ENCODE data around the gene PDZRN4.
"Not testable (repeated sequence)": the region's sequence is repeated elsewhere in the genome, so short reads cannot be mapped to it uniquely, and the experiment has no call there.

Gene PDZRN4

DNA sequence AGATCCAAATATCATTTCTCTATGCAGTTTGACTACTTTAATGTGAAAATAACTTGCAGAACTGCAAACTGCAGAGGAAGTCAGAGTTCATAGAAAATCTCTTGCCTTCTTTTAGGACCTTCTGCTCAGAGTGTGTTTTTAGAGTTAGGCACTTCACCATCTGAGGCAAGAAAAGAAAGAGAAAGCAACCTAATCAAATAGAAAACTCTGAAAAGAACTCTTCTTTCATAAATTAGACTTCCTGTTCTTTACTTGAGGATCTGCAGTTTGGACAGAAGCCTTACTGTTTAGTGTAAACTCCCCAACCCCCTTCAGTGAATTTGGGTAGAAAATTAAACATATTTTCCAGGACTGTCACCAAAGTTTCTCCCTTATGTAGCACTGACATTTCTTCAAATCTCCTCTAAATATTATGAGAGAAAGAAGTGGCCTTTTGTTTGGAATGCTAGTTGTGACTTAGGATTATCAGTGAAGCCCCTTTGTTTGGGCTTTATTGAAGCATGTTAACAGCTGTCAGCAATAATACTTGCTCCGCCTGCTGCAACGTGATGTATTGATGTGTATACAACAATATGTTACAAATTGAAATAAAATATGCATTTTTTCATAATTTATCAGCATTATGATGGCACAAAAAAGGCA lies 99.5 kb downstream of the PDZRN4 start:
- no peak for DNase-seq

DNA sequence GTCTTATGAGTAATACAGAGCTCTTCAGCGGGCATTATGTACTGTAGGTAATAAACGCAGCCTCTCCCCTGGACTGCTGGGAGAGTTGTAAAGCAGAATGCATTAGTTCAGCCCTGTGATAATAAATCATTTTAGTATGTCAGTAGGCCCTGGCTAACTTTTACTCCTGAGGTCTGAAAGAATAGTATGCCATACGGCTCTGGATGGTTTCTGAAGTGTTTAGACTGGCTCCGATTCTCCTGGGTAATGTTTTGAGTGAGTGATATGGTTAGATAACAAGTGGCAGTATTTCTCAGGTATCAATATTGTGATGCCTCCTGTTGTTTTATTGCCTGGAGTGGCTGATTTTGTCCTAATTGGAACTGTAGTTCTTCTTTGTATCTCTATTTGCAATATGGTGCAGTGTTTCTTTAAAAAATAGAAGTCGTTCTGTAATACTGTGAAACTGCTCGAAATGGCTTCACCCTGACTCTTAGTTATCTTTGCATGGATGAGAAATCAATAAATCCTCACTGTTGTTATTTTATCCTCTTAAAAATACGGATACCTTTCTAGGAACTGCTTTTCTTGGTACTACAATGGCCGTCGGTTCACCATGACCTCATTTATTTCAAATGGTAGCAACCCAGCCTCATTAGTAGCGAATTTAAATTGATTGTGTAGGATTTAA lies 100.2 kb downstream of the PDZRN4 start:
- no peak for DNase-seq

DNA sequence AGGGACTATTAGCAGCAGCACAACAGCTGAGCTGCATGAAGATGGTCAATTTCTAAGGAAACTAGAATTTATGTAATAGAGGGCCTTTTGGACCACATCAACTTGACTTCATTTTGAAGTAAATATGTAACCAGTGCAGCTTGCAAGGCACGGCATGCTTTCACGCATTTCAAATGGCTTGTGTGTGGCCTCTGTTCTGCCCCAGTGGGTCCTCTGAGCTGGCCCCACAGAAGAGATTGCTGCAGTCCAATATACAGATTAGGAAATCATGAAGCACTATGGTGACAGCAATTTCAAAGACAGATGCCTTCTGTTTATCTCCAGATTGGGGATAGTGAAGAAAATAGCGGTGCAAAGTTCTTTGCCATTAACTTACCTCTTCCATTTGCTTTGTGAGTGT lies 101.4 kb downstream of the PDZRN4 start:
- no peak for DNase-seq

DNA sequence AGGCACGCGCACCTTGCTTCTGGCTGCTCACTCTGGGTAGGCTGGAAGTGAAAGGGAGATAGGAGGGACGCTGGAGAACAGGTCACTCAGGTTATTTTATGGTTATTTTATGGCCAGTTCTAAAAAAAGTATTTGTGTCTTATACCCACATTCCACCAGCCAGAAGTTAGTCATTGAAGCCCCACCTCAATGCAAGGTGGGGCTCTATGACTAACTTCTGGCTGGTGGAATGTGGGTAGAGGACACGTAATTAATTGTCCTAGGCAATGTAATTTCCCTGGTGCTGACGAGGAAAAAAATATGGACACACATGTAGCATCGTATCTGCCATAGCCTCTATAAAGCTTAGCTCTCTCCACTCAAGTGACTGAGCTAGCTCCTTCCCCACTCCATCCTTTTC lies 104.9 kb downstream of the PDZRN4 start:
- DNase-seq: no peak

DNA sequence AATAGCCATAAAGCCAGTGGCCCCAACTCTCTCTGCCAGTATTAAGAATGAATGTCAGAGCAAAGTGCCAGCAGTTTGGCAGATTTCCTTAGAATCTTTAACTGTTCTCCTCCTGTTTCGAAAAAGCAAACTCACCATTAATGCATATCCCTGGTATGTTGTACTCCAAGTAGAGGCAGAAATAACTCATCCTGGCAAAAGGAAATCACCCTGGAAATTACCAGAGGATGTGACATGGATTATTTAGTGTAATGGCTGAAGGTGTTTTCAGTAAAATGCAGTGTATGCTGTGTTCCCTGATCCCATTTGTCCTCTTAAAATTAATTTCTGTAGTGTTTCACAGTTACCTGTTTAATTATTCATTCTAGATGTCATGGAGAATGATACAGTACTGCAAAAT lies 105.3 kb downstream of the PDZRN4 start:
- no peak for DNase-seq

DNA sequence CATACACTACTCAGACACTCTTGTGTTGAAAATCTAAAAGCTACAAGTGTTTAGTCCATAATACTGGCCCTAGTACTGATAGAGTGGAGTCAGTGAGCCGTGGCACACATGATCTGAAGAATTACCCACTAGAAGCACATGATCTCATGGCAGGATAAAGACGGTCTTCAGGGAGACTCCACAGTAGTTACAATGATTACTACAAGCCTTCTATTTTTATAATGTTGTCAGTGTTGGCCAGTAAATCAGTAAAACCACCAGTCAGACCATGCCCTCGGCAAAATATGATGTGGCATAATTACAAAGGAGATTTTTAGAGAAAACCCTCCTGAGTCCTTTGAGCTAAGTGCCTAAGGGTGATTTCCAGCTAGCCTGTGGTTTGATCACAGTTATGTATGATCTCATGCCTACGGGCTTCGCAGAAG lies 114.9 kb downstream of the PDZRN4 start:
- DNase-seq: no peak

DNA sequence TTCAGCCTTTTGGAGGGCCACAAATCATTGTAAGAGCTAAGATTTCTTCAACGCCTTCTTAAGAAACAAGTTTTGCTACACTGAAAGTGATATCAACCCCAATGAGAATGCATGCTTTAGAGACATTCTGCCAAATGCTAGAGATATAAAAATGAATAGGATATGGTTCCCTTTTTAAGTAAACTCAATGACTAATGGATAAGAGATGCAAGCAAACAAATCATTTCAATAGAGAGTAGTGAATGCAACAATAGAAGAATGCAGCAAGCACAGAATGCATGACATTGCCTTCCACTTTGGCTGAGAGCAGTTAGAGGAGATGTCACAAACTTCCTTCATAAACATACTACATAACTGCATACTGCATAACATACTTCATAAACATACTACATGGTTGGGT lies 116.4 kb downstream of the PDZRN4 start:
- DNase-seq: no peak

DNA sequence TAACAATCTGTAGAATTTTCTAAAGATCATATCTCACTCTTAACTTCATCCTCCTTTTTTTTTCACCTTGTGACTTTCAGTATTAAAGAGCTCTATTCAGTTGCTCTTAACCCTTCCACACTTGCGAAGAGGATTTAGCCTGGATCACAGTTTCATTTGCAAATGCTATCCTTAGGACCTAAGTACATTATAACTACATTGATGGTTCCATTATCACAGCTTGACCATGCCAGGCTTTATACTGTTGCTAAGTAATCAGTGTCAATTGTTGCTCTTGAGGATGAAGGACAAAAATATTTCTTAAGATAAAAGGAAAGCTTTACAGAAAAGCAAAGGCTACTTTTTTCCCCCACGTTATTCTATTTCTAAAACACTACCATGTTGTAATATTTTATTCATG lies 122.2 kb downstream of the PDZRN4 start:
- no peak for DNase-seq

DNA sequence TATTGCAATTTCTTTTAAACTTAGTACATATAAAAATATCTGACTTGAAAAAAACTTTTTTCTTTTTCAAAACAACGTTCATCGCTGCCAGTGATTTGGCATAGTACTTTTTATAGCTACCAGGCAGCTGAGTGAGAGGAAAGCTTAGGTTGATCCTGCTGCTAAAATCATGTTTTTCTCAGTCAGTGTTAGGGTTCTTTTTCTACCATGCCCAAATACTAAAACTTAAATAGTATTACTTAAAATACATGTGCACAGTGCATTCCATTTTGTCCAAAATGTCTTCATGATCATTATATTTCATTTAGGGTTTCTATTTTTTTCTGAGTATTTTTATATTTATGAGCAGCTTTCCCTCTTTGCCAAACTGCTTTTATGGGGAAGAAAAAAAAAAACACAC lies 123.8 kb downstream of the PDZRN4 start:
- no peak for DNase-seq

DNA sequence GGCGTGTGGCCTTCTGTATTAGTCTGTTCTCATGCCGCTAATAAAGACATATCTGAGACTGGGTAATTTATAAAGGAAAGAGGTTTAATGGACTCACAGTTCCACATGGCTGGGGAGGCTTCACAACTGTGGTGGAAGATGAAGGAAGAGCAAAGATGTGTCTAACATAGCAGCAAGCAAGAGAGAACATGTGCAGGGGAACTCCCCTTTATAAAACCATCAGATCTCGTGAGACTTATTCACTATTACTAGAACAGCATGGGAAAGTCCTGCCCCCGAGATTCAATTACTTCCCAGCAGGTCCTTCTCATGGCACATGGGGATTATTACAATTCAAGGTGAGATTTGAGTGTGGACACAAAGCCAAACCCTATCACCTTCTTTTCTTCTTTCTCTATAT lies 124.3 kb downstream of the PDZRN4 start:
- not testable (repeated sequence) for DNase-seq

DNA sequence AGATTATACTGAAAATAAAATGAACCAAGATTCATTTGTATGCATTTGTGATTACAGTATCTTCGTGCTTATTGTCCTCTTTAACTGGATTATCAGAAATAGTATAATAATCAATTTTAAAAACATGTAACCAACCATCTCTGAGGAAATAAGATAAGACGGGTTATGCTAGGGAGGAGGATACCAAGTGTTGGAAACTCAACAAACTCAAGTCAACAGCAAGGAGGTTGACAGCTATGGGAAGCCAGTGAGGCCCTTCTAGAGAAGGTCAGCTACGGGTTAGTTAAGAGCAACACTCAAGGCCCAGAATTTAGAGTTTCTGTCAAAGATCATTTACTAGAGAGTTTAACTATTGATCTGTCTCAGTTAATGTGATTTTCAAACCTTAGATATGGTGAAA lies 137.2 kb downstream of the PDZRN4 start:
- no peak for DNase-seq

DNA sequence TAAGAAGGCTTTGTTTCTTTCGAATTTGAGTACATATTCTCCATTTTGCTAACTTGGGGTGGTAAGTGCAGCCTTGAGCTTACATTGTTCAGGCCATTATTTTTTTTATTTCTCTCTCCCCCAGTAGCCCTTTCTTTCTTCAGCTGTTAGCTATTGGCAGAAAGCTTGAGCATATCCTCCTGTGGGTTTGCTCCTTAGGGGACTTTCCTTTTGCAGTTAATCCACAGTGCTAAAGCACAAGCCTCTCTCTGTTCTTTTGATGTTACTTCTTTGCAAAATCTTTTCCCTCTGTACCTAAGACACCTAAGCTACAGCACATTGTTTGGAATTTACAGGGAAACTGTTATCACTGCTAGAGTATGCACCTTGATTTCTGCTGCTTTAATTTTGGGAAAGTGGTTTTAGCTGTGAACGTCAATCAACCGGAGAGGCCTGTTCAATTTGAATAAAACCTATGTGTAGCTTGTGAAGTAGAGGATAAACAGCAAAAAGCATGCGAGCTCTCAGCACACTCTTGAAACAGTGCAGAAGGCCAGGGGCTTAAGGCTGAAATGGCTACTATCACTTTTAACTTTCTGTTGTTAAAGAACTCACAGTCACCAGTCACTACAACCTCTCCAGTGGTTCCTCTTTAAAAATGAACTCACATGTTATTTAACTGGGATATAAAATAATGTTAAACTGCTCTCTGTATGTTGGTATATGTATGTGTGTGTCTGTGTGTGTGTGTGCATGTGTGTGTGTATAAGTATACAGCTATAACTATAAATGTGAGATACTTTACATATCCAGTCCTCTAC lies 139.2 kb downstream of the PDZRN4 start:
- DNase-seq: no peak

DNA sequence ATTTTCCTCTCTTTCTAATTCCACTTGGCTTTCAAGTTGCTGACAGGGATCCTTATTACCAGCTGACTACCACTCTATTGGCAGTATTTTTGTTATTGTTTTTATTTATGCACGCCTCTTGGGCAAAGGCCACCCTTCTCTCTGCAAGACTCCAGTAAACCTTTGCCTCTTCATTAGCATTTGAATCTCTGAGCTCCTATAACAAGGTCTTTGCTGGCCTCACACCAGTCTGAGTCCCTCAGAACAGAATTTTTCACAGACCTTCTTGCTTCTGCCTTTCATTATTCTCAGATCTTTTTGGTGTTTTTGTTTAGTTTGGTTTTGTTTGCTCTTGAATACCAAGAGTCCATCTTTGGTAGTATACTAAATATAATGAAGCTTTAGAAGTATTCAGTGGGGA lies 145.9 kb downstream of the PDZRN4 start:
- DNase-seq: no peak

DNA sequence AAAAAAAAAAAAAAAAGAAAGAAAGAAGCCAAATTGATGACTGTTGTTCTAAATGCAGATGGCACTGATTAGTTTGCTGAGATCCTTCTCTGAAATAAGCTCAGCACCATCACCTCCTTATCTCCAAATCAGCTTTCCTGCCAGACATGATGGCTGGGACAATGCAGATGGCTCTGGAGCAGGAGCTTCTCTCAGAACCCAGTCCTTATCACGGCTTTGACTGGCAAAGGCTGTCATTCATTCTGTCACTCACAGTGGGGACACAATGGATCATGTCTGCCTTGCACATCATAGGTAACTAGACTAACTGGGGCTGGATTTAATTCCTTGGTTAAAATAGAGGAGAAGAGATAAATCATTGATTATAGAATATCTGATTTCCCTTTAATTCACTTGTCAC lies 146.3 kb downstream of the PDZRN4 start:
- no peak for DNase-seq

DNA sequence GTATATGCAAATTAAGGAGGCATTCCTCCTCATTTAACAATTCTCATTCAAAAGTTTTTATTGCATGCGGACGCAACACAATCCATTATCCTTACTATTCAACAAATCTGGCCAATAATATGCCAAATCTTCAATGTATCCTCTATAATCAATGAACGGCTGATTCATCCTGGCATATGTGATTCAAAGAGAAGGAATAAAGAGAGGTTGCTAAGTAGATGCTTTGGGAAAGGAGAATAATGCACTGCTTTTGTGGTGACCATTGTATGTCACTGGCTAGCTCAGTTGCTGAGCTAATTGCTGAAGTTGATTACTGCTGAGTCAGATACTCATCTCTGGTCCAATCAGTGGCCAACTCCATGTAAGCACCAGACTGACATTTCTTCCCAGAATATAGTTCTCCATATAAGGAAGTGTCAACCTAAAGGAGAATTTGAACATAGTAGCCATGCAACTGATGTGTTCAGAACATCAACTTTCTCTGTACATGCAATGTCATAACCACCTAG lies 148.0 kb downstream of the PDZRN4 start:
- DNase-seq: no peak

DNA sequence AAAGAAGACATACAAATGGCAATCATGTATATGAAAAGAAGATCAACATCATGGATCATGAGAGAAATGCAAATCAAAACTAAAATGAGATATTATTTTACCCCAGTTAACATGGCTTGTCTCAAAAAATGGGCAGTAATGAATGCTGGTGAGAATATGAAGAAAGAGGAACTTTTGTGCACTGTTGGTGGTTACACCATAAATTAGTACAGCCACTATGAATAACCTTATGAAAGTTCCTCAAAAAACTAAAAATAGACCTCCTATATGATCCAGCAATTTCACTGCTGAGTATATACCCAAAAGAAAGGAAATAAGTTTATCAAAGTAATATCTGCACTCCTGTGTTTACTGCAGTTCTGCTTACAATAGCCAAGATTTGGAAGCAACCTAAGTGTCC lies 151.7 kb downstream of the PDZRN4 start:
- DNase-seq: no peak

DNA sequence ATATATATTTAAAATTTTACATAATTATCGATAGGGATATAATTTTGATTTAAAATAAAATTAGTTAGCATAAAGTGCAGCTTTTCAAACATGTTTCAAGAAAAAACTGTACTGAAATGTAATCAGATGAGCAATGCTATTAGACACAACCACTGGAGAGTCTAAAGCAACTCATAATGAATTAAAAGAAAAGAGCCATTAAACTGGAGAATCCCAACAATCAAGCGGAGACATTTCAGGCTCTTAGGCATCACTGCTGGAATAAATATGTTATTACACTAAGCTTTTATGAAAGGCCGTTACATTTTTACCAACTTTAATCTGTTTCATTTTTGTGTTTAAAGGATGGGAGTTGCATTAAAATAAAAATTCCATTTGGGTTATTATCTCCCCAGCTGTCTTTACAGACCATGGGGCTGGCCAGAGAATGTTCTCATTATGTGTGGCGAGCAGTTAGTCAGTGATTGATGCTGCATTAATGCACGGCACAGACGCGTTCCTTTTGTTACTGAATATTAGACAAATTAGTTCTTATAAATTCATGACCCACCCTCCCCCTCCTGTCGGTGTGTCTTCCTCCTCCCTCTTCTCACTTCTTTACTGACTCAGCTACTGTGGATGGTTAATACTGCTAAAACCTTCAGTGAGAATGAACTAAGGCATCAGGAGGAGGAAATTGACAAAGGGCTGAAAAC lies 156.8 kb downstream of the PDZRN4 start:
- DNase-seq: no peak

DNA sequence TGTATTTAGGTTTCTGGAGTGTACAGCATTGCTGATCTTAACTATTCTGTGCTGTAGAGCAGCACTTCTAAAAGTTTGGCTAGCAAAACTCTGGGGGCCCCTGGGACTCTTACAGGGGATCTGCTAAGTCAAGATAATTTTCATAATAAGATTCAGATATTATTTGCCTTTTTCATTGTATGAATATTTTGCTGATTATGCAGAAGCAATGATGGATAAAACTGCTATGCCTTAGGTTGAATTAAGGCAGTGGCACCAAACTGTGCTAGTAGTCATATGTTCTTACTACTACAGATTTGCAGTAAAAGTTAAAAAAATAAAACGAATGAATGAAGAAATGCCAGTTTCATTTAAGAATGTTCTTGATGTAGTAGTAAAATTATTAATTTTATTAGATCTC lies 160.1 kb downstream of the PDZRN4 start:
- no peak for DNase-seq

DNA sequence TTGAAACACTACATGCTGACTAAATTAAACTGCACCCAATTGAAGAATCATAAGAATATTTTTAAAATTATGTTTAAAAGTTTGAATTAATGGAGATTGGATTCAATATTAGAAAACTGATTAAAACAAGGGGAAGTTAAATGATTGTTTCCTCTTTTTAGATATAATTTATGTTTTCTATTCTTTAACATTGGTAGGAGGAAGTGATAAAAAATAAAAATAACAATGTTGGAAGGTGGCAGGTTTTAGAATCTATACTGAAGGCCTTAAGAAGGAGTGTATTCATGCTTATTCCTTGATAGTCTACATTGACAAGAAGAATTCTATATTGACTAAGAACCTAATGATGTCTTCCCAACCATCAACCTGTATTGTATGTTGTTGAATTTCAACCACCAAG lies 168.1 kb downstream of the PDZRN4 start:
- DNase-seq: no peak

DNA sequence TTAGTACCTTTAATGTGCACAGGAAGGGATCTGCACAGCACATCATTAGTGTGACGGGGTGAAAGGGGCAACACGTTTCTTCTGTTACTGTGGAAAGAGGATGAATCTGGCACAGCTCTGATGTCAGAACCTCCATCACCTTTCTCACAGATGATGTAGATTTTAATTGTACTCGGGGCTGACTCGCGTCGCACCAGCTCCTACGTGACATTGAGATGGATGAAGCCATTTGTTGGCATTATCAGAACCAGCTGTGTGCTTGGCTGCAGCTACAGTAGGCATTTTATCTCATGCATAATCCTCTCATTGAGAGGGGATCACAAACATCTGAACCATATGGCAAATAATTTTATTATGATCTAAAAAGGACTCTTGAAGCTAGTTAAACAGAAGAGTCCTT lies 173.6 kb downstream of the PDZRN4 start:
- no peak for DNase-seq

DNA sequence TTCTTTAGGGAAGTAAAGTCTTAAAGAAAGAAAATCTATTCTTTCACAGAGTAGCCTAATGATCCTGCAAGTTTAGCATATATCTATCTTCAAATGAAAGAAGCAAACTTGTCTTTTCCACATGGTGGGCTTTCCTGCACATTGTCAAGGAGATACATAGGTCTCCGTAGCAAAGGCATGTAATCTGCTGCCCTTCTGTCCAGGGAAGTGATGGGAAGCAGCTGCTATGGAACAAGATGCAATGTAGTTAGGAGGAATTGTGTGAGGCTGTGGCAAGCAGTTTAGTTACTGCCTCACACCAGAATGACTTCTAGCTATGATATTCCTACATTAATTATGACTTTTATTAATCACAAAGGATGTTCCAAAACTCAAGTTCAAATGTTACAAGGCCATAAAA lies 174.4 kb downstream of the PDZRN4 start:
- DNase-seq: no peak

DNA sequence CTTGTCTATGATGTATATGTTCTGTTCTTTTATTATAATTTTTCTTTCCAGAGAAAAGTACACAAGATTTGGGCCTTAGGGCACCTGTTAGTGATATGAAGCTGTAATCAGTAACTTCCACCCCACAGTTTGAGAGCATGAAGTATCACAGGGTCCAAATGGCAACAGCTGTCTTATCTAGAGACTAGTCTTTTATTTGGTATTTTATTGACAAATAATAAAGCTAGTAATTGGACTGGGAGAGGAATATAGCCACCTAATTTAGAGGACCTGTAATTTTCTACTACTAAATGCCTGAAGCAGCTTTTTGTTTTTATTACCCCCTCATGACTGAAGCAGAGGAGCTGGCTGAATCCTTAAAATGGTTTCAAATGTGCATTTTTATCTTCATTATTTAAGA lies 174.8 kb downstream of the PDZRN4 start:
- no peak for DNase-seq

DNA sequence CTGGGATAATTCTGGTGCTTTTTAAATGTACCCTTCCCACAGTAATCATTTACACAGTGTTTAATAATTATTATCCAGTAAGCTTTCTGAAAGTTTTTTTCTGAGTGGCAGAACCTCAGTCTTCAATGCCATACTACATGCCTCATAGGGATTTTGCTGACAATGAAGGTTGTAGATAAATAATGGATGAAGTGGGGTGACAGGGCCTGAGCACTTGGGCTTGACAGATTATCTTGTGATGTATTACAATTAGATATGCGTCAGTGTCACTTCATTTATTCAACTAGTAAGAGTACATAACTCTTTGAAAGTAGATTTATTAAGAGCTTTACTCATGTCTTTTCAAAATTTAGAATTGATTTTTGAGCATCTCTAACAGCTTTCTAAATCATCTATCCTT lies 176.1 kb downstream of the PDZRN4 start:
- no peak for DNase-seq
